Thoracic aorta (tissue), 2 donors: ENCODE measurements around the gene SLC39A3. TPM values are rescaled to one million over a fixed set of nuclear protein-coding genes. Genes with fewer than 3 reads are reported as not detected.
A peak's percentile ranks its signal among the peaks of the same experiment; 100 is the strongest.

Source experiments
- ATAC-seq: fragments of 150-250 bp; one replicate; pipeline ENCODE4 v1.8.0; 2017; ENCODE audit warnings: low read depth; ENCODE audit not compliant: insufficient number of reproducible peaks, low FRiP score
- DNase-seq: peaks from one replicate; pipeline ENCODE4 v3.0.0-alpha.2; 2020; ENCODE audit warnings: low spot score
- H3K27ac ChIP-seq, 2 donors: fragments of 200-600 bp; sonication (generic); 1 replicate in 1 of 2; 2 replicates in 1 of 2; pipeline ENCODE4 v1.5.1; 2016; ENCODE audit warnings: mild to moderate bottlenecking in 2 of 2, moderate library complexity in 2 of 2
- H3K27me3 ChIP-seq: fragments of 200-600 bp; sonication (generic); replicated peaks from 2 replicates; pipeline ENCODE4 v1.6.0; 2016; ENCODE audit warnings: mild to moderate bottlenecking; ENCODE audit not compliant: insufficient read depth
- H3K36me3 ChIP-seq: fragments of 200-600 bp; sonication (generic); one replicate; pipeline ENCODE4 v1.5.1; 2016
- H3K4me1 ChIP-seq, 2 donors: fragments of 200-600 bp; sonication (generic); 1 replicate in 1 of 2; 2 replicates in 1 of 2; pipeline versions ENCODE4 v1.5.1 to v1.6.0; 2016; ENCODE audit warnings: low read depth in 2 of 2, mild to moderate bottlenecking in 1 of 2; ENCODE audit not compliant: control insufficient read depth in 1 of 2
- H3K4me3 ChIP-seq: fragments of 200-600 bp; sonication (generic); 2 replicates; pipeline ENCODE4 v1.5.1; 2016; ENCODE audit warnings: mild to moderate bottlenecking
- H3K9me3 ChIP-seq: fragments of 200-600 bp; sonication (generic); 2 replicates; pipeline ENCODE4 v1.5.1; 2016
- total RNA-seq, 2 donors: library from RNA; depleted of rRNA; stranded (reverse); fragments of >200 nt; gene quantifications; one replicate each; pipeline versions ENCODE4 v1.1.0 to v1.2.3, GENCODE V29; 2016
- TF ChIP-seq, protein P1 (sequence below): fragments of 200-600 bp; sonication (generic); IDR thresholded peaks from one replicate; pipeline ENCODE4 v1.5.1; 2019; ENCODE audit warnings: antibody characterized with exemption

Gene SLC39A3
- total RNA-seq, 2 donors from 2014 or later: 26.6 to 37.6 TPM

DNA sequence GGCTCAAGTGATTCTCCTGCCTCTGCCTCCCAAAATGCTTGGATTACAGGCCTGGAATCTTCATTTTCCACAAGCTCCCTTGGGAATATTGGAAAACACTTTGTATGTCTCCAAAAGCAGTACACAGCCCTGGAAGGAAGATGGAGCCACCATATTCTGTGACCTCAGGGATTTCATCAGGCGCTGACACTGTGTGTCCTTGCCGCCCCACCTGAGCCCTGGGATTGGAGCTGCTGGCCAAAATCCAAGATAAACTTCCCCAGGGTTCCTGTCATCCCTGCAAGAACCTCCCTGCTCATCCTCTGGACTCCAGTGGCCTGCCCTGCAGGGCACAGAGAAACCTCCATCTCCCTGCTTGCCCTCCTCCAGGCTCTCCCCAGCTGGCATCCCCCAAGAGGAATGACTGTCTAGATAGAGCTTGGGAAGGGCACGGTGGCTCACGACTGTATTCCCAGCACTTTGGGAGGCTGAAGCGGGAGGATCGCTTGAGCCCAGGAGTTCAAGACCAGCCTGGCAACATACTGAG, 36.1 kb downstream of the SLC39A3 start:
- H3K4me1 ChIP-seq: peaks cover 0 to 10% of the 10 kb centered on the region in 2 donors
- no peaks in the 10 kb centered on the region for H3K27me3 ChIP-seq
- H3K9me3 ChIP-seq: no peaks in the 10 kb centered on the region
- ATAC-seq: no peak
- no peak for DNase-seq
- no peak overlapping the region for H3K27ac ChIP-seq
- no peaks in the 10 kb centered on the region for H3K36me3 ChIP-seq
- H3K4me3 ChIP-seq: no peak overlapping the region
- TF ChIP-seq, protein P1, sequence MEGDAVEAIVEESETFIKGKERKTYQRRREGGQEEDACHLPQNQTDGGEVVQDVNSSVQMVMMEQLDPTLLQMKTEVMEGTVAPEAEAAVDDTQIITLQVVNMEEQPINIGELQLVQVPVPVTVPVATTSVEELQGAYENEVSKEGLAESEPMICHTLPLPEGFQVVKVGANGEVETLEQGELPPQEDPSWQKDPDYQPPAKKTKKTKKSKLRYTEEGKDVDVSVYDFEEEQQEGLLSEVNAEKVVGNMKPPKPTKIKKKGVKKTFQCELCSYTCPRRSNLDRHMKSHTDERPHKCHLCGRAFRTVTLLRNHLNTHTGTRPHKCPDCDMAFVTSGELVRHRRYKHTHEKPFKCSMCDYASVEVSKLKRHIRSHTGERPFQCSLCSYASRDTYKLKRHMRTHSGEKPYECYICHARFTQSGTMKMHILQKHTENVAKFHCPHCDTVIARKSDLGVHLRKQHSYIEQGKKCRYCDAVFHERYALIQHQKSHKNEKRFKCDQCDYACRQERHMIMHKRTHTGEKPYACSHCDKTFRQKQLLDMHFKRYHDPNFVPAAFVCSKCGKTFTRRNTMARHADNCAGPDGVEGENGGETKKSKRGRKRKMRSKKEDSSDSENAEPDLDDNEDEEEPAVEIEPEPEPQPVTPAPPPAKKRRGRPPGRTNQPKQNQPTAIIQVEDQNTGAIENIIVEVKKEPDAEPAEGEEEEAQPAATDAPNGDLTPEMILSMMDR: no peak

DNA sequence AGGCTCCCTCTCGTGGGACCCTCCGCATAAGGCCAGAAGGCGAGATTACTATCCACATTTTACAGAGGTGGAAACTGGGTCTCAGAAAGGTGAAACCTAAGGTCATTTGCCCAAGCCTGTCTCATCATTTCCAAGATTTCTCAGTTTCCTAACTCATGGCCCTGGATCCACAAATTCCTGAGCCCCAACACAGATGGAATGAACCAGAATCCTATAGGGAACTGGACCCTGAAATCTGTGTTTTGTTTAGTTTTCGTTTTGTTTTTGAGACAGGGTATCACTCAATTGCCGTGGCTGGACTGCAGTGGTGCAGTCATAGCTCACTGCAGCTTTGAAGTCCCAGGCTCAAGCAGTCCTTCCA, 36.8 kb downstream of the SLC39A3 start:
- Histone ChIP-seq H3K27me3 (no peaks in the 10 kb centered on the region), H3K4me1 (peaks cover 0 to 10% of the 10 kb centered on the region in 2 donors), H3K4me3 (peak overlapping the region; percentile 79), H3K36me3 (no peaks in the 10 kb centered on the region), H3K9me3 (no peaks in the 10 kb centered on the region), H3K27ac (no peak overlapping the region)
- ATAC-seq (no peak), DNase-seq (no peak)
- TF ChIP-seq, protein P1: no peak

DNA sequence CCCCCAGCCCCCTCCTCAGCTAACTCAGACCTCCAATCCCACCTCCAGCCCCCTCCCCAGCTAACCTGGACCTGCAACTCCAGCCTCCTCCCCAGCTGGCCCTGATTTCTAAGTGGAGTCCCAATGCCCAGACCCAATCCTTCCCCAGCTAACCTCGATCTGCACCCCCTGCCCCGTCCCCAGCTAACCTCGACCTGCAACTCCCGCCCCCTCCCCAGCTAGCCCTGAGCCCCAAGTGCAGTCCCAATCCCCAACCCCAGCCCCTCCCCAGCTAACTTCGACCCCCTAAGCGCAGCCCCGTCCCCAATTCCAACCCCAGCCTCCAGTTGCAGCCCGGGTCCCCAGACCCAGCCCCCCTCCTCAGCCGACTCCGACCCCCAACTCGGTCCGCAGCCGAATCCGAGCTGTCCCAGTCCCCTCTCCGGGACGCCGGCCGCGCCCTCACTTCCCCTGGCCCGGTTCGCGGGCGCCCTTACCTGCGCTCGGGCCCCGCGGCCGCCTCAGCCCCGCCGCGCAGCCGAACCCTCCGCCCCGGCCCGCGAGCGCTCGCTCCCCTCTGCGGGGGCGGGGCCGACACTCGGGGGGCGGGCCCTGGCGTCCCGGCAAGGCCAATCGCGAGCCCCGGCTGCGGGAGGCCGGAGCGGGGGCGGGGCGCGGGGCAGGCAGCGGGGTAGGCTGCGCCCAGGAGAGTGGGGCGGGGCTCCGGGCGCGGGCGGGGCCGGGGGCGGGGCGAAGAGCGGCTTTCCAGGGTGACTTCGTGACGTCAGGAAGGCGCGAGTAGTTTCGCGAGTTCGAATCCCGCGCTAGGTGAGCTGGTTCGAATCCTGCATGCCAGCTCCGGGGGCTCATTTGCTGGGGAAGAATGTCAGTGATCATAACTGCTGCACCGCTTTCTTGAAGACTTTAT, 37.4 kb downstream of the SLC39A3 start, which contains the start of gene GNG7:
Gene GNG7, minus strand, starts transcription at position 525 of the 907 bp plus-strand sequence. CDS start 182,006 bp downstream, outside the sequence.
- Histone ChIP-seq H3K27me3 (no peaks in the 10 kb centered on the region), H3K4me3 (peak within 1 kb of the TSS; percentile 79), H3K9me3 (no peaks in the 10 kb centered on the region), H3K4me1 (peaks cover 0 to 10% of the 10 kb centered on the region in 2 donors), H3K36me3 (no peaks in the 10 kb centered on the region), H3K27ac (no peak within 1 kb of the TSS)
- DNase-seq (peak; percentile 61), ATAC-seq (peak; percentile 82)
- TF ChIP-seq, protein P1: no peak

DNA sequence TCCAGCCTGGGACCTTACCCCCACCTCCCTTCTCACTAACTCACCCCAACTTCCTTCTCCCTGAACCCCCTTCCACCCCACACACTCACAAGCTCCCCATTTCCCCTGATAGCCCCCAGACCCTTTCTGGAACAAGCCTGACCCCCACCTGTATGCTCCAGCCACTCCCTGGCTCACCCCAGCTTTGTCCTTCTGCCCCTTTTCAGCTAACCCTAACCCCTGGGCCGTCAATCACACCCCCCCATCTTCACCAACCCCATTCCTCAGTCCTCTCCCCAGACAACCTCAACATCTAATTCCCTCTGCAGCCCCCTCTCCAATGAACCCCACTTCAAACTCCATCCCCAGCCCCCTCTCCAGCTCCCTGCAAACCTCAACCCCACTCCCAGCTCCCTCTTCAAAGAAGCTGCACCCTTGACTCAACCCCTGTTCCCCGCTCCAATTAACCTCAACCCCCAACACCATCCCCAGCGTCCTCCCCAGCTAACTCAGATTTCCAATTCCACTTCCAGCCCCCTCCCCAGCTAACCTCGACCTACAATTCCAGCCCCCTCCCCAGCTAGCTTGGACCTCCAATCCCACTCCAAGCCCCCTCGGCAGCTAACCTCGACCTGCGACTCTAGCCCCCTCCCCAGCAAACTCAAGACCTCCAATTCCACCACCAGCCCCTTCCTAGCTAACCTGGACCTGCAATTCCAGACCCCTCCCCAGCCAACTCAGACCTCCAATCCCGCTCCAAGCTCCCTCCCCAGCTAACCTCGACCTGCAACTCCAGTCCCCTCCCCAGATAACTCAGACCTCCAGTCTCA, 38.3 kb downstream of the SLC39A3 start:
- H3K27ac ChIP-seq: no peak overlapping the region
- no peaks in the 10 kb centered on the region for H3K36me3 ChIP-seq
- H3K27me3 ChIP-seq: no peaks in the 10 kb centered on the region
- peaks cover 0 to 10% of the 10 kb centered on the region in 2 donors for H3K4me1 ChIP-seq
- no peaks in the 10 kb centered on the region for H3K9me3 ChIP-seq
- TF ChIP-seq, protein P1: no peak
- DNase-seq: no peak
- no peak for ATAC-seq
- H3K4me3 ChIP-seq: peak overlapping the region; percentile 79
